Measurements from ENCODE around the gene TRMT112.

Gene TRMT112

GRCh38 chr11:64284962-64285884 is 32.1 kb downstream of the TRMT112 start, which contains the start of gene GPR137:
TSS of gene GPR137 (plus strand) at chr11:64285848. CDS start at chr11:64286525, 677 bp downstream.
- H3K4me3 ChIP-seq (ENCODE audit: low read depth in 1 of 2, low read length in 2 of 2) = peak within 1 kb of the TSS; percentile 87 to 91
- peaks cover 0 to 2% of the 10 kb centered on the region in 2 donors for H3K27me3 ChIP-seq (ENCODE audit: control insufficient read depth in 1 of 2, insufficient read depth in 2 of 2, low read length in 2 of 2)
- no peaks in the 10 kb centered on the region for H3K9me3 ChIP-seq (ENCODE audit: control insufficient read depth in 1 of 2, low read length in 2 of 2)
- peaks cover 20 to 23% of the 10 kb centered on the region in 2 donors for H3K4me1 ChIP-seq (ENCODE audit: control insufficient read depth in 1 of 2, insufficient read depth in 2 of 2, low read length in 2 of 2)
- H3K9ac ChIP-seq (ENCODE audit: low read depth in 1 of 2, low read length in 2 of 2) = peak within 1 kb of the TSS; percentile 80 to 88
- H3K36me3 ChIP-seq (ENCODE audit: control insufficient read depth in 1 of 2, insufficient read depth in 2 of 2, low read length in 2 of 2) = peaks cover 0 to 7% of the 10 kb centered on the region in 2 donors
- peak within 1 kb of the TSS; percentile 97 for H3K27ac ChIP-seq (ENCODE audit: low read depth, low read length)

- H3K4me3 ChIP-seq (ENCODE audit: low read depth in 1 of 2, low read length in 2 of 2) = peak within 1 kb of the TSS; percentile 87 to 91
- peaks cover 20 to 23% of the 10 kb centered on the region in 2 donors for H3K4me1 ChIP-seq (ENCODE audit: control insufficient read depth in 1 of 2, insufficient read depth in 2 of 2, low read length in 2 of 2)
- peaks cover 0 to 7% of the 10 kb centered on the region in 2 donors for H3K36me3 ChIP-seq (ENCODE audit: control insufficient read depth in 1 of 2, insufficient read depth in 2 of 2, low read length in 2 of 2)
- no peaks in the 10 kb centered on the region for H3K27me3 ChIP-seq (ENCODE audit: control insufficient read depth in 1 of 2, insufficient read depth in 2 of 2, low read length in 2 of 2)
- peak within 1 kb of the TSS; percentile 98 to 100 for H3K9ac ChIP-seq (ENCODE audit: low read depth in 1 of 2, low read length in 2 of 2)
- H3K27ac ChIP-seq (ENCODE audit: low read depth, low read length) = peak within 1 kb of the TSS; percentile 97
- H3K9me3 ChIP-seq (ENCODE audit: control insufficient read depth in 1 of 2, low read length in 2 of 2) = no peaks in the 10 kb centered on the region
Measured at GRCh38 chr11:64284048-64284961, 33.1 kb downstream of the TRMT112 start, which contains the start of gene BAD. TSS of gene BAD (minus strand) at chr11:64284665. CDS start at chr11:64284368, 297 bp downstream.

- Histone ChIP-seq H3K4me1 (ENCODE audit: control insufficient read depth in 1 of 2, insufficient read depth in 2 of 2, low read length in 2 of 2) (peaks cover 20 to 23% of the 10 kb centered on the region in 2 donors), H3K9me3 (ENCODE audit: control insufficient read depth in 1 of 2, low read length in 2 of 2) (no peaks in the 10 kb centered on the region), H3K27ac (ENCODE audit: low read depth, low read length) (no peak overlapping the region), H3K27me3 (ENCODE audit: control insufficient read depth in 1 of 2, insufficient read depth in 2 of 2, low read length in 2 of 2) (no peaks in the 10 kb centered on the region), H3K9ac (ENCODE audit: low read depth in 1 of 2, low read length in 2 of 2) (peak overlapping the region in 1 of 2 donors; percentile 98), H3K4me3 (ENCODE audit: low read depth in 1 of 2, low read length in 2 of 2) (no peak overlapping the region), H3K36me3 (ENCODE audit: control insufficient read depth in 1 of 2, insufficient read depth in 2 of 2, low read length in 2 of 2) (peaks cover 5 to 16% of the 10 kb centered on the region in 2 donors)
Measured at GRCh38 chr11:64283092-64283491, 34.3 kb downstream of the TRMT112 start.

- Histone ChIP-seq H3K9ac (ENCODE audit: low read depth in 1 of 2, low read length in 2 of 2) (no peak overlapping the region), H3K4me3 (ENCODE audit: low read depth in 1 of 2, low read length in 2 of 2) (no peak overlapping the region), H3K9me3 (ENCODE audit: control insufficient read depth in 1 of 2, low read length in 2 of 2) (no peaks in the 10 kb centered on the region), H3K4me1 (ENCODE audit: control insufficient read depth in 1 of 2, insufficient read depth in 2 of 2, low read length in 2 of 2) (peaks cover 22 to 23% of the 10 kb centered on the region in 2 donors), H3K27ac (ENCODE audit: low read depth, low read length) (no peak overlapping the region), H3K27me3 (ENCODE audit: control insufficient read depth in 1 of 2, insufficient read depth in 2 of 2, low read length in 2 of 2) (no peaks in the 10 kb centered on the region), H3K36me3 (ENCODE audit: control insufficient read depth in 1 of 2, insufficient read depth in 2 of 2, low read length in 2 of 2) (peaks cover 5 to 16% of the 10 kb centered on the region in 2 donors)
Measured at GRCh38 chr11:64281957-64282770, 35.2 kb downstream of the TRMT112 start.

- Histone ChIP-seq H3K9me3 (ENCODE audit: control insufficient read depth in 1 of 2, low read length in 2 of 2) (no peaks in the 10 kb centered on the region), H3K27ac (ENCODE audit: low read depth, low read length) (no peak overlapping the region), H3K36me3 (ENCODE audit: control insufficient read depth in 1 of 2, insufficient read depth in 2 of 2, low read length in 2 of 2) (peaks cover 13 to 20% of the 10 kb centered on the region in 2 donors), H3K4me3 (ENCODE audit: low read depth in 1 of 2, low read length in 2 of 2) (no peak overlapping the region), H3K27me3 (ENCODE audit: control insufficient read depth in 1 of 2, insufficient read depth in 2 of 2, low read length in 2 of 2) (no peaks in the 10 kb centered on the region), H3K4me1 (ENCODE audit: control insufficient read depth in 1 of 2, insufficient read depth in 2 of 2, low read length in 2 of 2) (peaks cover 14 to 15% of the 10 kb centered on the region in 2 donors), H3K9ac (ENCODE audit: low read depth in 1 of 2, low read length in 2 of 2) (no peak overlapping the region)
Measured at GRCh38 chr11:64278576-64279190, 38.7 kb downstream of the TRMT112 start.

GRCh38 chr11:64276653-64277431 is 40.5 kb downstream of the TRMT112 start:
- Histone ChIP-seq H3K4me1 (ENCODE audit: control insufficient read depth in 1 of 2, insufficient read depth in 2 of 2, low read length in 2 of 2) (peaks cover 15 to 20% of the 10 kb centered on the region in 2 donors), H3K9ac (ENCODE audit: low read depth in 1 of 2, low read length in 2 of 2) (peak overlapping the region in 1 of 2 donors; percentile 10), H3K4me3 (ENCODE audit: low read depth in 1 of 2, low read length in 2 of 2) (no peak overlapping the region), H3K36me3 (ENCODE audit: control insufficient read depth in 1 of 2, insufficient read depth in 2 of 2, low read length in 2 of 2) (peaks cover 13 to 17% of the 10 kb centered on the region in 2 donors), H3K9me3 (ENCODE audit: control insufficient read depth in 1 of 2, low read length in 2 of 2) (no peaks in the 10 kb centered on the region), H3K27me3 (ENCODE audit: control insufficient read depth in 1 of 2, insufficient read depth in 2 of 2, low read length in 2 of 2) (no peaks in the 10 kb centered on the region), H3K27ac (ENCODE audit: low read depth, low read length) (no peak overlapping the region)

- H3K27ac ChIP-seq (ENCODE audit: low read depth, low read length) = no peak overlapping the region
- peaks cover 19 to 25% of the 10 kb centered on the region in 2 donors for H3K4me1 ChIP-seq (ENCODE audit: control insufficient read depth in 1 of 2, insufficient read depth in 2 of 2, low read length in 2 of 2)
- no peaks in the 10 kb centered on the region for H3K27me3 ChIP-seq (ENCODE audit: control insufficient read depth in 1 of 2, insufficient read depth in 2 of 2, low read length in 2 of 2)
- no peak overlapping the region for H3K4me3 ChIP-seq (ENCODE audit: low read depth in 1 of 2, low read length in 2 of 2)
- no peaks in the 10 kb centered on the region for H3K9me3 ChIP-seq (ENCODE audit: control insufficient read depth in 1 of 2, low read length in 2 of 2)
- H3K9ac ChIP-seq (ENCODE audit: low read depth in 1 of 2, low read length in 2 of 2) = no peak overlapping the region
- H3K36me3 ChIP-seq (ENCODE audit: control insufficient read depth in 1 of 2, insufficient read depth in 2 of 2, low read length in 2 of 2) = peaks cover 13% of the 10 kb centered on the region in 2 donors
Measured at GRCh38 chr11:64275841-64276240, 41.5 kb downstream of the TRMT112 start.

- Histone ChIP-seq H3K4me3 (ENCODE audit: low read depth in 1 of 2, low read length in 2 of 2) (no peak overlapping the region), H3K27me3 (ENCODE audit: control insufficient read depth in 1 of 2, insufficient read depth in 2 of 2, low read length in 2 of 2) (no peaks in the 10 kb centered on the region), H3K4me1 (ENCODE audit: control insufficient read depth in 1 of 2, insufficient read depth in 2 of 2, low read length in 2 of 2) (peaks cover 19 to 25% of the 10 kb centered on the region in 2 donors), H3K9ac (ENCODE audit: low read depth in 1 of 2, low read length in 2 of 2) (no peak overlapping the region), H3K27ac (ENCODE audit: low read depth, low read length) (no peak overlapping the region), H3K9me3 (ENCODE audit: control insufficient read depth in 1 of 2, low read length in 2 of 2) (no peaks in the 10 kb centered on the region), H3K36me3 (ENCODE audit: control insufficient read depth in 1 of 2, insufficient read depth in 2 of 2, low read length in 2 of 2) (peaks cover 13% of the 10 kb centered on the region in 2 donors)
Measured at GRCh38 chr11:64275031-64275800, 42.1 kb downstream of the TRMT112 start.
